Activated naive CD4-positive, alpha-beta T cell treated with anti-CD3 and anti-CD28 coated beads, Interleukin-2, amount 10 ng/mL, durations not matched to agents 7 days and 5 days (primary cell): ENCODE results near the gene EMILIN2.
A peak's percentile ranks its signal among the peaks of the same experiment; 100 is the strongest.
"Not testable (repeated sequence)": the region's sequence is repeated elsewhere in the genome, so short reads cannot be mapped to it uniquely, and the experiment has no call there.

ENCODE experiments used
- CTCF ChIA-PET: fragments of 350-600 bp; sonication (Branson Sonifier 250); formaldehyde crosslinking; loops from one replicate; lab custom pipeline; 2021; ENCODE audit warnings: antibody characterized with exemption; lab: Charles Lee
- DNase-seq: peaks from one replicate; pipeline ENCODE4 v3.0.0-alpha.2; 2020
- H3K27ac Mint-ChIP-seq: one replicate; pipeline ENCODE4 v1.8.0; 2021; ENCODE audit warnings: mild to moderate bottlenecking, moderate library complexity, mixed read lengths
- H3K27me3 Mint-ChIP-seq: one replicate; pipeline ENCODE4 v1.8.0; 2021; ENCODE audit warnings: mild to moderate bottlenecking, mixed read lengths
- H3K36me3 Mint-ChIP-seq: one replicate; pipeline ENCODE4 v1.8.0; 2021; ENCODE audit warnings: mixed read lengths
- H3K4me1 Mint-ChIP-seq: one replicate; pipeline ENCODE4 v1.8.0; 2021; ENCODE audit warnings: mixed read lengths
- H3K4me3 Mint-ChIP-seq: one replicate; pipeline ENCODE4 v1.8.0; 2021; ENCODE audit warnings: mild to moderate bottlenecking, moderate library complexity, mixed read lengths
- H3K9me3 Mint-ChIP-seq: one replicate; pipeline ENCODE4 v1.8.0; 2021; ENCODE audit warnings: mixed read lengths

EMILIN2 gene

GRCh38 chr18:2914881-2915240 lies 68.1 kb downstream of the EMILIN2 start:
- no peaks in the 10 kb centered on the region for H3K9me3 Mint-ChIP-seq
- no peak overlapping the region for H3K27ac Mint-ChIP-seq
- H3K4me3 Mint-ChIP-seq = no peak overlapping the region
- DNase-seq = no peak
- CTCF ChIA-PET = interaction anchor here (0.8 to 1.7 kb wide), 4 partner anchors 11 to 331 kb away, joined by 3 to 4 read pairs (median 4); no protein-coding TSS in a partner anchor
- peaks cover 65% of the 10 kb centered on the region for H3K36me3 Mint-ChIP-seq
- peaks cover 27% of the 10 kb centered on the region for H3K4me1 Mint-ChIP-seq
- no peaks in the 10 kb centered on the region for H3K27me3 Mint-ChIP-seq

DNA sequence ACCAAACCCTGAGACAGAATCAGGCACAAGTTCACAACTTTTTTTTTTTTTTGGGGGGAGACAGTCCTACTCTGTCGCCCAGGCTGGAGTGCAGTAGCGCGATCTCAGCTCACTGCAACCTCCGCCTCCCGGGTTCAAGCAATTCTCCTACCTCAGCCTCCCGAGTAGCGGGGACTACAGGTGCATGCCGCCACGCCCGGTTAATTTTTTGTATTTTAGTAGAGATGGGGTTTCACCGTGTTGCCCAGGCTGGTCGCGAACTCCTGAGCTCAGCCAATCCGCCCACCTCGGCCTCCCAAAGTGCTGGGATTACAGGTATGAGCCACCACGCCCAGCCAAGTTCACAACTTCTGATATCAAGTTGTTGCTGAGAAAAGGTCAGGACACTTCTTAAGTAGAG lies 68.7 kb downstream of the EMILIN2 start:
- Mint-ChIP-seq H3K4me1 (peaks cover 27% of the 10 kb centered on the region), H3K27ac (peak overlapping the region; percentile 14), H3K36me3 (peaks cover 69% of the 10 kb centered on the region)
- not testable (repeated sequence) for DNase-seq, H3K4me3 Mint-ChIP-seq, H3K27me3 Mint-ChIP-seq, H3K9me3 Mint-ChIP-seq
- CTCF ChIA-PET = interaction anchor here (0.9 to 1.3 kb wide), 2 partner anchors 10 to 330 kb away, joined by 4 read pairs; no protein-coding TSS in a partner anchor

GRCh38 chr18:2916184-2916583 lies 69.4 kb downstream of the EMILIN2 start:
- peaks cover 69% of the 10 kb centered on the region for H3K36me3 Mint-ChIP-seq
- CTCF ChIA-PET = no interaction called here
- no peak overlapping the region for H3K4me3 Mint-ChIP-seq

DNA sequence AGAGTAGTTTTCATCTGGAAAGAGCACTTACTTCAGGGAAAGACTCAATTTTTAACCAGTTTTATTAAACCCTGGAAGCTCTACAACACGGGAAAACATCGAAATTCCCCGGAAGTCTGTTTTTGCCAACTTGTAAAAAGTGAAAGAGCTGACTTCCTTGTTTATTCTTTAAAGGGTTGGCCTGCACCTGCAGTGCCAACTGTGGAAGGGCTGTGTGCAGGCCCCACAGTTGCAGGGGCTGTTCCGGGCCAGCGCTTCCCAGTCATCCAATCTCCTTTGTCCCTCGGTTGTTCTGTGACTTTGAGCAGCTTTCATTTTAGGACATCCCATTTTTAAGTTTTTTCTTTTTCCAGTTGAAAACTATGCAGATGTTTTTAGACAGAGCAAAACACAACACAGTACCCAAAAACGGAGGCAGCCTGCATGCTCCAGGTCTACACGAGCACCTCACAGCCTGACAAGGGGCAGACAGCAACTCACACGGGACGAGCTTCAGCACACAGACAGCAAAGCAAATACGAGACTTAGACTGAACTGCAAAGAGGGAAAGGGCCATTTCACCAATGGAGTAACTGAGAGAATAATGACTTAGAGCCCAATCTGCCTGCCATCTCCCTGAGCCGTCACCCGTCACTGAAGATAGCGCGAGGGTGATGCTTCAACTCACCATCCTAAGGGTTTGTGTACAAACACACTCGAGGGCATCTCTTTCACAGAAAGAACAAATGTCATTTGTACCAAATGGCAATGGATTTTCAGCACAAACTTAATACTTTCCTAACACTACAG lies 70.6 kb downstream of the EMILIN2 start:
- Mint-ChIP-seq H3K9me3 (no peaks in the 10 kb centered on the region), H3K27me3 (no peaks in the 10 kb centered on the region), H3K27ac (peak overlapping the region; percentile 75), H3K36me3 (peaks cover 68% of the 10 kb centered on the region), H3K4me1 (peaks cover 24% of the 10 kb centered on the region), H3K4me3 (no peak overlapping the region)
- CTCF ChIA-PET = interaction anchor here (0.5 to 2.6 kb wide), 6 partner anchors 10 to 241 kb away, joined by 3 to 6 read pairs (median 4); no protein-coding TSS in a partner anchor
- DNase-seq = no peak

More at GRCh38 chr18:2916184-2916583, 69.4 kb downstream of the EMILIN2 start:
- Mint-ChIP-seq H3K9me3 (no peaks in the 10 kb centered on the region), H3K27me3 (no peaks in the 10 kb centered on the region), H3K4me1 (peaks cover 24% of the 10 kb centered on the region), H3K27ac (peak overlapping the region; percentile 75)
- no peak for DNase-seq

- no peak for DNase-seq
- Mint-ChIP-seq H3K4me1 (peaks cover 24% of the 10 kb centered on the region), H3K27me3 (no peaks in the 10 kb centered on the region), H3K27ac (no peak overlapping the region), H3K4me3 (no peak overlapping the region), H3K9me3 (no peaks in the 10 kb centered on the region), H3K36me3 (peaks cover 71% of the 10 kb centered on the region)
- CTCF ChIA-PET = interaction anchor here (1.0 to 2.6 kb wide), 3 partner anchors 10 to 14 kb away, joined by 3 to 6 read pairs (median 5); no protein-coding TSS in a partner anchor
These were observed 72.2 kb downstream of the EMILIN2 start for GRCh38 chr18:2918761-2919550.

GRCh38 chr18:2919600-2919999 lies 72.8 kb downstream of the EMILIN2 start:
- Mint-ChIP-seq H3K36me3 (peaks cover 75% of the 10 kb centered on the region), H3K9me3 (no peaks in the 10 kb centered on the region), H3K27me3 (no peaks in the 10 kb centered on the region), H3K4me3 (no peak overlapping the region), H3K27ac (peak overlapping the region; percentile 28), H3K4me1 (peaks cover 24% of the 10 kb centered on the region)
- DNase-seq = no peak
- CTCF ChIA-PET = interaction anchor here (0.7 to 2.6 kb wide), 4 partner anchors 12 to 66 kb away, joined by 3 to 6 read pairs (median 4); no protein-coding TSS in a partner anchor

DNA sequence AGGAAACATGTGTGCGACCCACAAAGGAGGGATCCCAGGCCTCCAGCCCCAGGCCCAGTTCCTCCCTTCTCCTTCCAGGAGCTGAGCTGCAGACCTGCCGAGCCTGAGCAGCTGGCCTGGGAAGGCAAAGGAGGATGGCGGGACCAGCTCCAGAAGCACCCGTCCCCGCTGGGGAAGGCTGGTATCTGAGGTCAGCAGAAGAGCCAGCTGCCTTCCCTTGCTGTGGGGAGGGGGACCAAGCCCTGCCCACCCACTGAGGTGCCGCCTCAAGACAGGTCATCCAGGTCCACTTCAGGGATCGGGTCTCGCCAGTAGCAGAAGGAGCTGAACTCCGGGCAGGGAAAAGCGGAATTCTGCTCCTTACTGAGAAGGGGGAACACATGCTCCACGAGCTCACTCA lies 73.2 kb downstream of the EMILIN2 start:
- no peaks in the 10 kb centered on the region for H3K9me3 Mint-ChIP-seq
- peak overlapping the region; percentile 37 for H3K27ac Mint-ChIP-seq
- no peak overlapping the region for H3K4me3 Mint-ChIP-seq
- no peaks in the 10 kb centered on the region for H3K27me3 Mint-ChIP-seq
- no peak for DNase-seq
- CTCF ChIA-PET = interaction anchor here (0.6 to 2.6 kb wide), 5 partner anchors 12 to 177 kb away, joined by 3 to 6 read pairs (median 3); no protein-coding TSS in a partner anchor
- H3K36me3 Mint-ChIP-seq = peaks cover 80% of the 10 kb centered on the region
- H3K4me1 Mint-ChIP-seq = peaks cover 24% of the 10 kb centered on the region

- Mint-ChIP-seq H3K27me3 (no peaks in the 10 kb centered on the region), H3K9me3 (no peaks in the 10 kb centered on the region), H3K36me3 (peaks cover 84% of the 10 kb centered on the region), H3K27ac (peak overlapping the region; percentile 52), H3K4me3 (no peak overlapping the region), H3K4me1 (peaks cover 24% of the 10 kb centered on the region)
- CTCF ChIA-PET = interaction anchor here (0.6 to 1.4 kb wide), 3 partner anchors 11 to 176 kb away, joined by 3 to 4 read pairs (median 3); no protein-coding TSS in a partner anchor
- DNase-seq = no peak
These were observed 73.9 kb downstream of the EMILIN2 start for GRCh38 chr18:2920546-2921343.

GRCh38 chr18:2921778-2922177 lies 75.0 kb downstream of the EMILIN2 start:
- DNase-seq = no peak
- peaks cover 84% of the 10 kb centered on the region for H3K36me3 Mint-ChIP-seq
- peaks cover 19% of the 10 kb centered on the region for H3K4me1 Mint-ChIP-seq
- no peaks in the 10 kb centered on the region for H3K9me3 Mint-ChIP-seq
- no peak overlapping the region for H3K27ac Mint-ChIP-seq
- H3K4me3 Mint-ChIP-seq = no peak overlapping the region
- no peaks in the 10 kb centered on the region for H3K27me3 Mint-ChIP-seq
- CTCF ChIA-PET = no interaction called here

GRCh38 chr18:2923464-2923863 lies 76.7 kb downstream of the EMILIN2 start:
- peaks cover 85% of the 10 kb centered on the region for H3K36me3 Mint-ChIP-seq
- CTCF ChIA-PET = interaction anchor here (0.6 to 2.4 kb wide), 4 partner anchors 10 to 229 kb away, joined by 3 to 8 read pairs (median 6); no protein-coding TSS in a partner anchor
- H3K4me1 Mint-ChIP-seq = peaks cover 3% of the 10 kb centered on the region
- no peak overlapping the region for H3K4me3 Mint-ChIP-seq
- H3K27ac Mint-ChIP-seq = no peak overlapping the region
- no peak for DNase-seq
- no peaks in the 10 kb centered on the region for H3K27me3 Mint-ChIP-seq
- no peaks in the 10 kb centered on the region for H3K9me3 Mint-ChIP-seq

GRCh38 chr18:2924920-2925319 lies 78.1 kb downstream of the EMILIN2 start:
- no peak for DNase-seq
- Mint-ChIP-seq H3K27ac (no peak overlapping the region), H3K9me3 (no peaks in the 10 kb centered on the region), H3K4me1 (no peaks in the 10 kb centered on the region), H3K27me3 (no peaks in the 10 kb centered on the region), H3K4me3 (no peak overlapping the region), H3K36me3 (peaks cover 81% of the 10 kb centered on the region)
- CTCF ChIA-PET = interaction anchor here (0.7 to 1.9 kb wide), 6 partner anchors 10 to 204 kb away, joined by 3 to 7 read pairs (median 4); no protein-coding TSS in a partner anchor

DNA sequence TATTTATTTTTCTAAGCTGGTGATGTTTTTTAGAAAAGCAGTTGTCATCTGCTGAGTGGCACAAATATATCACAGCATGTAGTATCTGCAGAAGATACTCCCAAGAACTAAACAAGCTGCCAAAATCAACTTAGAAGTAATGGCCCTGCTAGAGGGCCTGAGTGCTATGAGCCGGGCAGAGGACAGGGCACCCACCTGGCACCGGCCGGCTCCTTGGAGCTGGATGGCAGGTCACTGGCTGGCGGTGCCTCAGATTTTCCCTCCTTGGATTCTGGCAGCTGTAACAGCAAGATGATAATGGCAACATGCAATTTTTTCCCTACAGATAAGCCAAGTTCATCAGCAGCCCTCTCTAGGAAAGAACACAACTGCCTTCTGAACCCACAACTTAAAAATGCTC lies 79.7 kb downstream of the EMILIN2 start:
- H3K27me3 Mint-ChIP-seq = no peaks in the 10 kb centered on the region
- DNase-seq = no peak
- CTCF ChIA-PET = interaction anchor here (0.6 to 14.8 kb wide), 5 partner anchors 28 to 308 kb away, joined by 3 to 187 read pairs (median 3); no protein-coding TSS in a partner anchor
- H3K36me3 Mint-ChIP-seq = peaks cover 80% of the 10 kb centered on the region
- H3K9me3 Mint-ChIP-seq = no peaks in the 10 kb centered on the region
- H3K4me1 Mint-ChIP-seq = no peaks in the 10 kb centered on the region
- H3K4me3 Mint-ChIP-seq = no peak overlapping the region
- no peak overlapping the region for H3K27ac Mint-ChIP-seq

DNA sequence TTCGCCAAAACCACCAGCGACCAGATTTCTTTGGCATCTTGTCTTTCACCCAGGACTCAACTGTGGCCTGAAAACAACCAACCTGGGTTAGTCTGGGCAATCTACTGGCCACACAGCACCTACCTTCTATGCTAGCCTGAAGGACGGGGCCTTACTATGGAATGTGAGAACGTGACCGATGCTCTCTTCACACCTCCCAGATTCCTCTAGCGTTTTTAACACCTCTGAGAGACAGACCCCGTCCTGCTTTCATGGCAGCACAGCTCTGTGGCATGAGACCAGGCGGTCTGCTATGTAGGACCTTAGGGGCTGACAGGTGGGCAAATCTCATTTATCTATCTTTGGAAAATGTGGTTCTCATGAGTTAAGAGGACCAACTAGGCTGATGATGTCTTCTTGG lies 80.9 kb downstream of the EMILIN2 start:
- H3K4me3 Mint-ChIP-seq = no peak overlapping the region
- H3K4me1 Mint-ChIP-seq = peaks cover 8% of the 10 kb centered on the region
- no peaks in the 10 kb centered on the region for H3K27me3 Mint-ChIP-seq
- CTCF ChIA-PET = interaction anchor here (0.9 to 14.8 kb wide), 7 partner anchors 10 to 224 kb away, joined by 3 to 187 read pairs (median 4); no protein-coding TSS in a partner anchor
- DNase-seq = no peak
- H3K9me3 Mint-ChIP-seq = no peaks in the 10 kb centered on the region
- no peak overlapping the region for H3K27ac Mint-ChIP-seq
- H3K36me3 Mint-ChIP-seq = peaks cover 83% of the 10 kb centered on the region
